ENCODE data around the gene POLR3E. TPM values are rescaled to one million over a fixed set of nuclear protein-coding genes. Genes with fewer than 3 reads are reported as not detected.

POLR3E gene
- total and polyA plus RNA-seq, 2 donors (not counting 1 experiment from before 2014, with no cell fraction given), result 97.1 to 98.4 TPM

DNA sequence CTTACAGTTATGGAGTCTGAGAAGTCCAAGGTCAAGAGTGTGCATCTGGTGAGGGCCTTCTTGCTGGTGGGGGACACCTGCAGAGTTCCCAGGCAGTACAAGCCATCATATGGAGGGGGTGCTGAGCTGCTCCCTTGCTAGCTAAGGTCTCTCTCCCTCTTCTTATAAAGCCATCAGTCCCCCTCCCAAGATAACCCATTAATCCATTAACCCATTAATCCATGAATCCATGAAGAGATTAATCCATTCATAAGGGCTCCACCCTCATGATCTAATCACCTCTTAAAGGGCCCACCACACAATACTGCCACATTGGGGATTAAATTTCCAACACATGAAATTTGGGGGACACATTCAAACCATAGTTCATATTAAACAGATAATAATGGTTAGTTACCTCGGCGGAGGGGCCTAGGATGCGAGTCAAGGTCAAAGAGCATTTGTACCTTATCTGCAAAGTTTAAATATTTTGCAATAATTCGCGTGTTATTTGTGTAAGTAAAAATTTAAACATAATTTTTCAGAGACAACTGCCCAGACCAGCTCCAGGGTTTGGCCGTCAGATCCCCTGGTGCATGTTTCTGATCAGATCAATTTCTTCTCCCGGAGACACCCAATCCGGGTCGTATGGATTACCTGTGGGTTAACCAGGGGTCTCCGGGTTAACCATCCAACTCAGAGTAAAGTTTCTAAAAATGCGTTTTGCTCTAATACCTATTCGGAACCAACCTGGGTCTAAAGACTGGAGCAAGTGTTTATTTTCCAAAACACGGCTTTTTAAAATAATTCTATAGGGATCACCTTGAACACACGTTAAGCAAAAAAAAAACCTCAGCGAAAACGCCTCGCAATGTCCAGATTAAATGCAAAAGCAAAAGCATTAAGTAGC is 740 bp upstream of the POLR3E start:
- peak overlapping the region; percentile 91 for H3K4me3 Mint-ChIP-seq
- TF ChIP-seq, protein P1, sequence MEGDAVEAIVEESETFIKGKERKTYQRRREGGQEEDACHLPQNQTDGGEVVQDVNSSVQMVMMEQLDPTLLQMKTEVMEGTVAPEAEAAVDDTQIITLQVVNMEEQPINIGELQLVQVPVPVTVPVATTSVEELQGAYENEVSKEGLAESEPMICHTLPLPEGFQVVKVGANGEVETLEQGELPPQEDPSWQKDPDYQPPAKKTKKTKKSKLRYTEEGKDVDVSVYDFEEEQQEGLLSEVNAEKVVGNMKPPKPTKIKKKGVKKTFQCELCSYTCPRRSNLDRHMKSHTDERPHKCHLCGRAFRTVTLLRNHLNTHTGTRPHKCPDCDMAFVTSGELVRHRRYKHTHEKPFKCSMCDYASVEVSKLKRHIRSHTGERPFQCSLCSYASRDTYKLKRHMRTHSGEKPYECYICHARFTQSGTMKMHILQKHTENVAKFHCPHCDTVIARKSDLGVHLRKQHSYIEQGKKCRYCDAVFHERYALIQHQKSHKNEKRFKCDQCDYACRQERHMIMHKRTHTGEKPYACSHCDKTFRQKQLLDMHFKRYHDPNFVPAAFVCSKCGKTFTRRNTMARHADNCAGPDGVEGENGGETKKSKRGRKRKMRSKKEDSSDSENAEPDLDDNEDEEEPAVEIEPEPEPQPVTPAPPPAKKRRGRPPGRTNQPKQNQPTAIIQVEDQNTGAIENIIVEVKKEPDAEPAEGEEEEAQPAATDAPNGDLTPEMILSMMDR (IDR thresholded peaks at IDR 0.05), result no peak
- TF ChIP-seq EZH2 (IDR thresholded peaks at IDR 0.05; ENCODE audit: borderline replicate concordance, insufficient read depth, low read depth, low read length, poor library complexity, severe bottlenecking), result no peak
- no peaks in the 10 kb centered on the region for H3K9me3 ChIP-seq (ENCODE audit: control extremely low read depth in 1 of 3, control insufficient read depth in 2 of 3, insufficient read depth in 1 of 3, low read length in 2 of 3)
- H3K4me3 ChIP-seq (ENCODE audit: control extremely low read depth in 1 of 5, extremely low read depth in 1 of 5, insufficient read depth in 1 of 5, low read depth in 2 of 5, low read length in 4 of 5), result peak overlapping the region; percentile 50 to 94 (median 86)
- H2AFZ ChIP-seq (ENCODE audit: insufficient read depth, low read depth, low read length, poor library complexity, severe bottlenecking), result peak overlapping the region; percentile 57
- DNase-seq (peak; percentile 33), ATAC-seq (ENCODE audit: low read depth) (no peak)
- peak overlapping the region; percentile 84 for H3K9ac ChIP-seq (ENCODE audit: low read length)
- H3K9me3 Mint-ChIP-seq (ENCODE audit: insufficient read depth), result no peaks in the 10 kb centered on the region
- peaks cover 18 to 35% of the 10 kb centered on the region in 2 donors for H3K4me1 ChIP-seq (ENCODE audit: control insufficient read depth in 2 of 2, insufficient read depth in 2 of 2, low read length in 2 of 2)
- peaks cover 2 to 3% of the 10 kb centered on the region in 2 experiments for H3K36me3 ChIP-seq (replicated peaks in 1 of 2; ENCODE audit: control extremely low read depth in 1 of 2, control insufficient read depth in 1 of 2, extremely low read depth in 1 of 2, insufficient read depth in 2 of 2, low read length in 1 of 2)
- peak overlapping the region in 1 of 2 donors; percentile 32 for H3K27ac ChIP-seq (ENCODE audit: low read length in 2 of 2)
- peak overlapping the region; percentile 83 for H3K4me2 ChIP-seq (replicated peaks; ENCODE audit: low read depth, low read length, poor library complexity, severe bottlenecking)
- H3K27me3 ChIP-seq (replicated peaks in 1 of 4; ENCODE audit: control extremely low read depth in 1 of 4, control insufficient read depth in 3 of 4, insufficient read depth in 4 of 4, low read length in 3 of 4), result no peaks in the 10 kb centered on the region
- intact Hi-C loops (cut with micrococcal nuclease), result loop anchor here (1.0 to 5.0 kb wide), 10 partner anchors 78 to 1139 kb away; partner anchors contain the start of genes CDR2, EEF2K, LDAF1 and PDZD9
- 0% methylated on average over 5 of the region's 17 CpGs for WGBS (ENCODE audit: insufficient coverage)
- H3K27me3 Mint-ChIP-seq, result no peaks in the 10 kb centered on the region
- H3K4me1 Mint-ChIP-seq, result peaks cover 38% of the 10 kb centered on the region
- peaks cover 27% of the 10 kb centered on the region for H3K79me2 ChIP-seq (ENCODE audit: control insufficient read depth, insufficient read depth, low read length)
- peaks cover 27% of the 10 kb centered on the region for H4K20me1 ChIP-seq (ENCODE audit: control insufficient read depth, insufficient read depth, low read length, poor library complexity, severe bottlenecking)
- H3K27ac Mint-ChIP-seq, result peak overlapping the region; percentile 99
- POLR2A ChIA-PET, result interaction anchor here (0.6 to 2.3 kb wide), 5 partner anchors 11 to 105 kb away, joined by 3 to 15 read pairs (median 13); partner anchors contain the start of gene EEF2K
- CTCF ChIA-PET, result interaction anchor here (0.6 to 6.8 kb wide), 19 partner anchors 50 to 298 kb away, joined by 3 to 53 read pairs (median 5); partner anchors contain the start of genes EEF2K, MOSMO and PDZD9

Measured in B cell (primary cell).